GM19043 (cell line): ENCODE measurements around the gene NWD2.
"Not testable (repeated sequence)": the region's sequence is repeated elsewhere in the genome, so short reads cannot be mapped to it uniquely, and the experiment has no call there.

ENCODE experiments used
- ATAC-seq: cut with Tn5 transposase; IDR thresholded peaks from one replicate; pipeline ENCODE4 v1.9.1; 2021; ENCODE audit warnings: low read depth; ENCODE audit not compliant: unreplicated experiment

The NWD2 gene

DNA sequence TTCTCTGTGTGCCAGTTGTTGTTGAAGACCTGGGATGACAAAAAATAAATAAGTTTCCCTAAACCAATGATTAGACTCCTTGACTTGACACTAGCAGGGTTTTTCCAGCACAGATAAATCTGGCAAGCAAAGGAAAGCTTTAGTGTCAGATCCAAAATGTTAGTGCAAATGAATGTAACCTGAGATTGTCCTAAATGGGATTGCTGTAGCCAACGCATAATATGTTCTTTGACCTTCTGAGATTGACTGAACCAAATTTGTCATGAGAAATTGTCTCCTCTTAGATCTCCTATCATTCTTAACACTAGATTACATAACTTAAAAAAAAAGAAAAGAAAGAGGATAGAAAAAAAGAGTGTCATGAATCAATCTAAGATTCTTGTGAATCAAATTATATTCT, 245.2 kb downstream of the NWD2 start:
- no peak for ATAC-seq

DNA sequence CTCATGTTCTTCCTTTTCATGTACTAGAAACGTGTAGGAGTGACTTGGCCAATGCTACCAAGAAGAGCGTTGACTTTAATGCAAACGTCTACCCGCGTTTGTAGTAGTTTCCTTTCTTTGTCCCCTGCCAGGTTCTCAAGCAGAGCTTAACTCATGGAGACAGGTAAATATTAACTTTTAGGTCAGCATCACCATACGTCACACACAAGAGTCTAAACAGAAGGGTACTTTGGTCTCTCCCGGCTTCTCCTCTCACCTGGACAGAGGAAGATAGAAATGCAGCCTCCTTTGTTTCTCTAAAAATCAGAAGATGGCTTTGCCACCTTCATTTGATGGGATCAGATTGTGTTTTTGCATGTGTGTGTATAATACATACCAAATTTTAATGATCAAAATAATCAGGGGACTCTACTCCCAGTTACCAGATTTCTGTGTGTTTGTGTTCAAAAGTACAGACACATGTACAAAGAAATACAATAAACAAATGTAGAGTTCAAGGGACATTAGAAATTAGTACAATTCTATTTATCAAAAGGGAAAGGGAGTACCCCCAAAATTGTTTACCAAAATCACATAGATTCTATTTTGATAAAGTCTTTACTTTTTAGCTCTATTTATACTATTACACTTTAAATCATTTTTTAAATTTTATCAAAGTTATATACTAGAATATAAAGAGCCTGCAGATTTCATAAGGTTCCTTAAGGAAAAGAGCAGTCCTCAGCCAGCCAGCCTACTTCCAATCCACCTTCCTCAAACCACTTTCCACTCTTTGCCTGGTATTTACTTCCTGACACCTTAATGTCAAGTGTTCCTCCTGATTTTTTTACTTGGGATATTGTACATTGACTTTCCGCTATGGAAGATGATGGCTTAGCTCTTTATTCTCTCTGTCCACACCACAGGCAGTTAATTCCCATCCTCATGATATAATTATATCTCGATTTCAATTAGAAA, 246.1 kb downstream of the NWD2 start:
- ATAC-seq: no peak

DNA sequence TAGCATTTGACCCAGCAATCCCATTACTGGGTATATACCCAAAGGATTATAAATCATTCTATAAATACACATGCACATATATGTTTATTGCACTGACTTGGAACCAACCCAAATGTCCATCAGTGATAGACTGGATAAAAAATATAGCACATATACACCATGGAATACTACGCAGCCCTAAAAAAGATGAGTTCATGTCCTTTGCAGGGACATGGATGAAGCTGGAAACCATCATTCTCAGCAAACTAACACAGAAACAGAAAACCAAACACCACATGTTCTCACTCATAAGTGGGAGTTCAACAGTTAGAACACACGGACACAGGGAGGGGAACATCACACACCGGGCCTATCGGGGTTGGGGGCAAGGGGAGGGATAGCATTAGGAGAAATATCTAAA, 250.8 kb downstream of the NWD2 start:
- not testable (repeated sequence) for ATAC-seq
